UCSD-AML1 (cell line): ENCODE results near the gene CELF2.

Source experiments
- DNase-seq: peaks from one replicate; lab custom pipeline; 2025; ENCODE audit not compliant: unreplicated experiment; lab: John Stamatoyannopoulos, UW

Gene CELF2

DNA sequence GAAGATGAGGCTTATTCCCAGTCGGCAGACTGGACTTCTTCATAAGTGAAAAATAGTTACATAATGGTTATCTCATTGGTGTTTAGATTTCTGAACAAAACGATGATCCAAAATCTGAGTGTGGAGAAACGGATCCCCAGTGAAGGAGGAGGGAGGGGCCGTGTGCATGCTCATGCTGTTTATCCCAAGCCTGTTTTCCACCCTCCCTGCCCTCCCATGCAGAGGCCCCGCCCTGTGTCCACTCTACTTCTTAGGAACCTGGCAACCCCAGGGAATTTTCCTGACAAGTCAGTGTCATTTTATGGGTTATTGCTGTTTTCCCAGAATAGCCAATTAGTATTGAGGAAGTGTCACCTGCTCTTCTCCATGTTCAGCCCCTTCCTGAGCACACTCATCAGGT is 174.0 kb downstream of the CELF2 start:
- no peak for DNase-seq

DNA sequence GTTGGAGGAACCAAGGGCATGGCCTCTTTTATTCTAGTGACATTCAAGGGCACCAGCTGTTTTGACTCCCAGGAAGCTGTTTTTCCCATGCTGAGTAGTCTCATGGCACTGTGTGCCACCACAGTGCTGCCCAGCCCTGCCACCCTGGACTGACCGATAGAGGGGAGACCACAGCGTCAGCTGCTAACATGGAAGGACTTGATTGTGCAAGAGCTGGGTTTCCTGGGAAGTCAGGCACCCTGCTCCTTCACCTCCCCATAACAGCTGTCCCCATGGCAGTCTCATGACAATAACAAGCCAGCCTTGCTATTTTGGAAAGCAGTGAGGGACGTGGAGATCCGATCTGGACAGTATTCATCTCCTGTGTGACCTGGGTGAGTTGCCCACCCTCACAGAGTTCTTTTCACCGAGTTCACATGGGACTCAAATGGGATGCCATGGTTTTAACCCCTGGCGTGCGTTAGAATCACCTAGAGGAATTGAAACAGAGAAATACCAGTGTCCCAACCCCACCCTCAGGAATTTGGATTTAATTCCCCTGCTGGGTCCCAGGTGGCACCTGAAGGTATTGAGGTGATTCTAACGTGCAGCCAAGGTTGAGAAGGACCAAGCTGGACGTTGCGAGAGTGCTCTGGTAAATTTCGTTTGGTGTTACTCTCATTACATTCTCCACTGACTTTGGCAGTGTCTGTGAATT is 174.8 kb downstream of the CELF2 start:
- no peak for DNase-seq

GRCh38 chr10:11193001-11193551 is 175.4 kb downstream of the CELF2 start:
- DNase-seq = no peak

DNA sequence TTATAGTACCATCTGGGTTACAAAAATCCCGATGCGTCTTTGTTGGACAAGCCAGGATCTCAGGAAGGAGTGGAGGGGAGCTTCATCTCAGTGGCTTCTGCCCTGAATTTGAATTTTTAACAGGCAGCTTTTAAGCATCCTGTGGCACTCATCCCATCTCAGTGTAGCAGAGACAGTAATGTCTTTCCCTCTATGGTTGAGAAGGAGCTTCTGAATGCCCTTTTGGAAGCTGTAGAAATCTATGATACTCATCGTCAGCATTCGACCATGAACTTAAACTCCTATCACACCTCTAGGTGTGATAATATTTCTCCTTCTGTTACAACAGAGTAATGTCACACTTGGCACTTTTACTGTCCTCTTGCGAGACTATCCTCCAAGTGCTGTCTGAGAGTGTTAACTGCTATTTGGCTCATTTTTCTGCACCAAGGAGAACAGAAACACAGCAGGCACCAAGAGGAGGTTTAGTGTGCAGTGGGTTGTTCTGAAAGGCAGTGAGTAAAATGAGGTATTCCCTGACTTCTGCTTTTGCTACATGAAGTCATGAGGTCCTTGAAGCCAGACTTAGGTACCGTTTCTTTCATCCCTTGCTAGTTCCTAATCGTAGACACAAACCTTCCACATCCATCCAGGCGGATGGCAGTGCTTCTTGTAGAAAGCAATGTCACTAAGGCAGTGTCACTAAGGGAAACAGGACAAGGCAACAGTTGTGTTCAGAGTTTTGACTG is 177.4 kb downstream of the CELF2 start:
- no peak for DNase-seq

- no peak for DNase-seq
Measured at GRCh38 chr10:11195623-11196022, 178.0 kb downstream of the CELF2 start.

- no peak for DNase-seq
Measured at GRCh38 chr10:11197266-11197712, 179.6 kb downstream of the CELF2 start.

- DNase-seq = no peak
Measured at GRCh38 chr10:11197878-11198277, 180.2 kb downstream of the CELF2 start.

DNA sequence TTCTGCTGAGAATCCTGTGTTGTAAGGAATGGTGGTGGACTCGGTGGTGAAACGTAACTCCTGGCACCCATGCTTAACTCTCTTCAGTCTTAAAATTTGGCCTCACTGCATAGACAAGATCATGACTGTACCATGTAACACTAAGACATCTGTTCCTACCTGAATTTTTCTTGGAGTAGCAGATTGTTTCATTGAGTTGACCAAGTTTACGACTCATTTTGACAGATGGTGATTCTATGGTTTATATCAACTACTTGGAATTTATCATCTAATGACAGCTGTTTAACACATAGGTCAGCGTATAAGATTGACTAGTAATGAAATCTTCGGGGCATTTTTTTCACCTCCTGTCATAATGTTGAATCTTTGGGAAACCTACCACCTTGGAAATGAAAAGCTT is 184.2 kb downstream of the CELF2 start:
- DNase-seq = no peak

GRCh38 chr10:11204351-11204942 is 186.8 kb downstream of the CELF2 start:
- no peak for DNase-seq

GRCh38 chr10:11205030-11205772 is 187.5 kb downstream of the CELF2 start:
- no peak for DNase-seq

- DNase-seq = no peak
Measured at GRCh38 chr10:11206676-11207559, 189.2 kb downstream of the CELF2 start.

- DNase-seq = no peak
Measured at GRCh38 chr10:11207560-11207844, 189.8 kb downstream of the CELF2 start.

DNA sequence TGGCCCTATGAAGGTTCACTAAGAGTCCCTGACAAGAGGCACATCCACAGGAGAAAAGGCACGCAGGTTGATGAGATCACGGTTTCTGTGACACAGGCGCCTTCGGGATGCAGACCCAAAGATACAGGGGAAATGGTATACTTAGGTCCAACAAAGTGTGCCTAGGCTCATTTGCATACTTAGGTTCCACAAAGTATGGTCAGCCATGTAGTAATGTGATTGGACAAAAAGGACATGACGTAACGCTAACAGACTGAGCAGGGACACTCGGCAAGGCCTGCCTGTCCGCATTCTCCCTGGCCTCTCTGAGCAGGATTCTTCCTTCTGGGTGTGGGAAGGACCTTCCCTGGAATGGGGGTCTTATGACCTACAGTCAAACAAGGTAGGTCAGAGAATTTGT is 190.6 kb downstream of the CELF2 start:
- DNase-seq = no peak

GRCh38 chr10:11208908-11209829 is 191.5 kb downstream of the CELF2 start:
- no peak for DNase-seq

- no peak for DNase-seq
Measured at GRCh38 chr10:11209830-11210181, 192.1 kb downstream of the CELF2 start.

DNA sequence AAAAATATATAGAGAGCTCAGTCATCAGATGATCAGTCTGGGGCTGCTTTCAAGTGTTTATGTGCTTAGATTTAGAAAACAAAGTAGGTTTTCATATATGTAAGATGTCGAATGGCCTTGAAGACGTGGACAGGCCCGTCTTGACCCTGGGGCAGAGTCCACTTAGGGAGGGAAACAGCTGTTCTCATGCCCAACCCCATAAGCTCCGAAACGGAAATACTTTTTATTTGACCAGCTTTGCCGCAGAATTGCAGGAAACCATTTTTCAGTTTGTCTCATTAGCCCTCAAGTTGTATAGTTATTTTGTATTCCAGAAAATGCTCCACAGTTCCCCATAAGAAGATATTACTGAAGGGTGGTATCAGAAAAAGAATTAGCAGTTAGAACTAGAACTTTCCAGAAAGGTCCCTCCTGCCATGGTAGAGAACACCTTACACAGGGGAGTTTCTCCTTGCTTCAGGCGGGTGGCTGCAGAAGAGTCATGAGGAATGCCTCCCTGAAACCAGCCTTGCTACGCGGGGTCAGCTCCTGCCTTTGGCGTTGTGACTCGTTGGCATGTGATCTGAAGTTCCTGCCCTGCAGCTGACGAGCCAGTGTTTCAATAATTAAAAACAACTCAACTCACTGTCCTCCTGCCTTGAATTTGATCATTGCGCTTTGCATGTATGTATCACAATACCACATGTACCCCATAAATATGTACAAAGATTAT is 192.7 kb downstream of the CELF2 start:
- no peak for DNase-seq

- no peak for DNase-seq
Measured at GRCh38 chr10:11212288-11213085, 194.8 kb downstream of the CELF2 start.

- DNase-seq = no peak
Measured at GRCh38 chr10:11213137-11213536, 195.5 kb downstream of the CELF2 start.
